Bronchial epithelial cell (primary cell): ENCODE data around the gene NUBPL. TPM values are rescaled to one million over a fixed set of nuclear protein-coding genes. Genes with fewer than 3 reads are reported as not detected.

ENCODE experiments used
- DNase-seq: peaks from one replicate; pipeline ENCODE4 v3.0.0-alpha.2; 2010; ENCODE audit warnings: low read depth
- FAIRE-seq: peaks from 2 replicates; lab custom pipeline; 2011; peaks lifted over from hg19 to GRCh38; lab: Jason Lieb, UNC
- H3K27me3 ChIP-seq: 2 replicates; pipeline ENCODE4 v1.5.1; 2011; ENCODE audit warnings: low read length; ENCODE audit not compliant: control insufficient read depth, insufficient read depth
- H3K36me3 ChIP-seq: 2 replicates; pipeline ENCODE4 v1.5.1; 2011; ENCODE audit warnings: low read length; ENCODE audit not compliant: control insufficient read depth, insufficient read depth
- H3K4me3 ChIP-seq: 2 replicates; pipeline ENCODE4 v1.5.1; 2011; ENCODE audit warnings: mild to moderate bottlenecking, low read depth, low read length, control low read depth
- CTCF ChIP-seq: IDR thresholded peaks from 2 replicates; pipeline ENCODE4 v1.5.1; 2011; ENCODE audit warnings: mild to moderate bottlenecking, moderate library complexity, low read length, control low read depth, inconsistent platforms; ENCODE audit not compliant: insufficient read depth, severe bottlenecking
- total RNA-seq: library from RNA; depleted of rRNA; stranded (reverse); fragments of >200 nt; gene quantifications from 2 replicates; pipeline ENCODE4 v1.2.1, GENCODE V29; 2014

Gene NUBPL
- total RNA-seq, 1 donor from 2014 or later = 12.4 TPM

- no peak for FAIRE-seq
- no peak for DNase-seq
- H3K27me3 ChIP-seq = no peaks in the 10 kb centered on the region
These were observed 266.1 kb downstream of the NUBPL start for GRCh38 chr14:31827325-31827724.

GRCh38 chr14:31828946-31829868 is 268.0 kb downstream of the NUBPL start:
- TF ChIP-seq CTCF = no peak
- DNase-seq (peak; percentile 56), FAIRE-seq (no peak)
- Histone ChIP-seq H3K27me3 (no peaks in the 10 kb centered on the region), H3K4me3 (no peak overlapping the region), H3K36me3 (no peaks in the 10 kb centered on the region)

More at GRCh38 chr14:31827325-31827724, 266.1 kb downstream of the NUBPL start:
- TF ChIP-seq CTCF = no peak
- Histone ChIP-seq H3K4me3 (no peak overlapping the region), H3K36me3 (no peaks in the 10 kb centered on the region)

GRCh38 chr14:31834616-31835015 is 273.4 kb downstream of the NUBPL start:
- TF ChIP-seq CTCF = no peak
- no peak overlapping the region for H3K4me3 ChIP-seq
- no peaks in the 10 kb centered on the region for H3K36me3 ChIP-seq
- FAIRE-seq (no peak), DNase-seq (peak; percentile 36)
- no peaks in the 10 kb centered on the region for H3K27me3 ChIP-seq

GRCh38 chr14:31835049-31835448 is 273.8 kb downstream of the NUBPL start:
- Histone ChIP-seq H3K4me3 (no peak overlapping the region), H3K36me3 (no peaks in the 10 kb centered on the region), H3K27me3 (no peaks in the 10 kb centered on the region)
- FAIRE-seq (no peak), DNase-seq (peak; percentile 55)
- no peak for TF ChIP-seq CTCF

GRCh38 chr14:31837031-31837430 is 275.8 kb downstream of the NUBPL start:
- Histone ChIP-seq H3K4me3 (no peak overlapping the region), H3K27me3 (no peaks in the 10 kb centered on the region), H3K36me3 (no peaks in the 10 kb centered on the region)
- FAIRE-seq (no peak), DNase-seq (no peak)
- no peak for TF ChIP-seq CTCF
